HG02763 (cell line): ENCODE results near the gene SERPINA3.
"Not testable (repeated sequence)": the region's sequence is repeated elsewhere in the genome, so short reads cannot be mapped to it uniquely, and the experiment has no call there.

Source experiments
- ATAC-seq: cut with Tn5 transposase; IDR thresholded peaks from one replicate; pipeline ENCODE4 v1.9.1; 2021; ENCODE audit warnings: mild to moderate bottlenecking, moderate library complexity; ENCODE audit not compliant: unreplicated experiment

Gene SERPINA3

GRCh38 chr14:94631050-94631449, 18.9 kb downstream of the SERPINA3 start:
- no peak for ATAC-seq

GRCh38 chr14:94631536-94632304, 19.5 kb downstream of the SERPINA3 start:
- no peak for ATAC-seq

GRCh38 chr14:94632305-94632590, 20.1 kb downstream of the SERPINA3 start:
- ATAC-seq, result no peak

GRCh38 chr14:94633121-94633520, 20.9 kb downstream of the SERPINA3 start:
- no peak for ATAC-seq

GRCh38 chr14:94635154-94635553, 23.0 kb downstream of the SERPINA3 start:
- no peak for ATAC-seq

- ATAC-seq, result no peak
Measured at GRCh38 chr14:94636744-94637412, 24.7 kb downstream of the SERPINA3 start.

- ATAC-seq, result not testable (repeated sequence)
Measured at GRCh38 chr14:94637814-94638213, 25.6 kb downstream of the SERPINA3 start.

- no peak for ATAC-seq
Measured at GRCh38 chr14:94638339-94638738, 26.1 kb downstream of the SERPINA3 start.

GRCh38 chr14:94638961-94639817, 27.0 kb downstream of the SERPINA3 start:
- ATAC-seq, result no peak

- ATAC-seq, result no peak
Measured at GRCh38 chr14:94640721-94641631, 28.8 kb downstream of the SERPINA3 start.

- ATAC-seq, result no peak
Measured at GRCh38 chr14:94641632-94641955, 29.4 kb downstream of the SERPINA3 start.

- no peak for ATAC-seq
Measured at GRCh38 chr14:94643316-94644101, 31.3 kb downstream of the SERPINA3 start.

GRCh38 chr14:94644102-94644535, 31.9 kb downstream of the SERPINA3 start:
- no peak for ATAC-seq

GRCh38 chr14:94646066-94646465, 33.9 kb downstream of the SERPINA3 start:
- ATAC-seq, result no peak

- ATAC-seq, result no peak
Measured at GRCh38 chr14:94646481-94646880, 34.3 kb downstream of the SERPINA3 start.

- ATAC-seq, result no peak
Measured at GRCh38 chr14:94648801-94649200, 36.6 kb downstream of the SERPINA3 start.

- ATAC-seq, result no peak
Measured at GRCh38 chr14:94649543-94650443, 37.6 kb downstream of the SERPINA3 start.

GRCh38 chr14:94650444-94650775, 38.2 kb downstream of the SERPINA3 start:
- no peak for ATAC-seq
